Measurements from ENCODE around the gene FLT3.
A peak's percentile ranks its signal among the peaks of the same experiment; 100 is the strongest.

Gene FLT3

GRCh38 chr13:27969082-27969865, 131.1 kb downstream of the FLT3 start, which contains the start of gene CDX2 (continued):
- TF ChIP-seq ZNF350 (tag by site-specific recombination; IDR thresholded peaks at IDR 0.05) (no peak), ZSCAN16 (tag by site-specific recombination; IDR thresholded peaks at IDR 0.05) (no peak), HOXC10 (CRISPR knock-in tag; IDR thresholded peaks at IDR 0.05) (no peak), ZNF133 (tag by site-specific recombination; IDR thresholded peaks at IDR 0.05) (no peak), GLI4 (tag by site-specific recombination; IDR thresholded peaks at IDR 0.05) (0 out of 2 replicates have a peak, but pooled peaks have one; percentile 0), SALL2 (tag by site-specific recombination; IDR thresholded peaks at IDR 0.05; ENCODE audit: borderline replicate concordance) (no peak), ZBTB7A (tag by site-specific recombination; IDR thresholded peaks at IDR 0.05; ENCODE audit: low read depth) (0 out of 2 replicates have a peak, but pooled peaks have one; percentile 2), ZNF629 (tag by site-specific recombination; IDR thresholded peaks at IDR 0.05) (no peak; the same call in 1 of the 2 replicates), ZNF792 (tag by site-specific recombination; IDR thresholded peaks at IDR 0.05) (no peak), ZNF529 (tag by site-specific recombination; IDR thresholded peaks at IDR 0.05; ENCODE audit: insufficient replicate concordance) (no peak), KLF9 (tag by site-specific recombination; IDR thresholded peaks at IDR 0.05; ENCODE audit: low read depth) (no peak), ZNF132 (tag by site-specific recombination; IDR thresholded peaks at IDR 0.05; ENCODE audit: borderline replicate concordance) (no peak), ZNF174 (tag by site-specific recombination; IDR thresholded peaks at IDR 0.05) (no peak), ZNF214 (tag by site-specific recombination; IDR thresholded peaks at IDR 0.05; ENCODE audit: borderline replicate concordance) (no peak), ZNF654 (tag by site-specific recombination; IDR thresholded peaks at IDR 0.05; ENCODE audit: low read depth) (no peak), SP7 (tag by site-specific recombination; IDR thresholded peaks at IDR 0.05) (peak; percentile 25; the same call in 1 of the 2 replicates), REST (tag by site-specific recombination; IDR thresholded peaks at IDR 0.05) (no peak), BCL6B (tag by site-specific recombination; IDR thresholded peaks at IDR 0.05) (no peak), EGR2 (tag by site-specific recombination; IDR thresholded peaks at IDR 0.05; ENCODE audit: low read depth) (peak; percentile 84), ZNF114 (tag by site-specific recombination; IDR thresholded peaks at IDR 0.05) (no peak), ZNF449 (tag by site-specific recombination; IDR thresholded peaks at IDR 0.05) (no peak), ZNF157 (tag by site-specific recombination; IDR thresholded peaks at IDR 0.05) (no peak), ZNF221 (tag by site-specific recombination; IDR thresholded peaks at IDR 0.05; ENCODE audit: borderline replicate concordance) (no peak), ZNF596 (tag by site-specific recombination; IDR thresholded peaks at IDR 0.05) (no peak), ZNF423 (tag by site-specific recombination; IDR thresholded peaks at IDR 0.05) (no peak), ZNF549 (tag by site-specific recombination; IDR thresholded peaks at IDR 0.05) (no peak), ZNF501 (tag by site-specific recombination; IDR thresholded peaks at IDR 0.05) (peak; percentile 16; the same call in 1 of the 2 replicates), ZNF341 (tag by site-specific recombination; IDR thresholded peaks at IDR 0.05; ENCODE audit: low read depth) (peak; percentile 98), ZNF416 (tag by site-specific recombination; IDR thresholded peaks at IDR 0.05) (no peak), ZNF292 (tag by site-specific recombination; IDR thresholded peaks at IDR 0.05; ENCODE audit: borderline replicate concordance, low read depth) (no peak)
- TF ChIP-seq, protein P1, sequence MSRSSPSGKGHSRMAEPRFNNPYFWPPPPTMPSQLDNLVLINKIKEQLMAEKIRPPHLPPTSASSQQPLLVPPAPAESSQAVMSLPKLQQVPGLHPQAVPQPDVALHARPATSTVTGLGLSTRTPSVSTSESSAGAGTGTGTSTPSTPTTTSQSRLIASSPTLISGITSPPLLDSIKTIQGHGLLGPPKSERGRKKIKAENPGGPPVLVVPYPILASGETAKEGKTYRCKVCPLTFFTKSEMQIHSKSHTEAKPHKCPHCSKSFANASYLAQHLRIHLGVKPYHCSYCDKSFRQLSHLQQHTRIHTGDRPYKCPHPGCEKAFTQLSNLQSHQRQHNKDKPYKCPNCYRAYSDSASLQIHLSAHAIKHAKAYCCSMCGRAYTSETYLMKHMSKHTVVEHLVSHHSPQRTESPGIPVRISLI (tag by site-specific recombination; IDR thresholded peaks at IDR 0.05), result no peak
- TF ChIP-seq, protein P2, sequence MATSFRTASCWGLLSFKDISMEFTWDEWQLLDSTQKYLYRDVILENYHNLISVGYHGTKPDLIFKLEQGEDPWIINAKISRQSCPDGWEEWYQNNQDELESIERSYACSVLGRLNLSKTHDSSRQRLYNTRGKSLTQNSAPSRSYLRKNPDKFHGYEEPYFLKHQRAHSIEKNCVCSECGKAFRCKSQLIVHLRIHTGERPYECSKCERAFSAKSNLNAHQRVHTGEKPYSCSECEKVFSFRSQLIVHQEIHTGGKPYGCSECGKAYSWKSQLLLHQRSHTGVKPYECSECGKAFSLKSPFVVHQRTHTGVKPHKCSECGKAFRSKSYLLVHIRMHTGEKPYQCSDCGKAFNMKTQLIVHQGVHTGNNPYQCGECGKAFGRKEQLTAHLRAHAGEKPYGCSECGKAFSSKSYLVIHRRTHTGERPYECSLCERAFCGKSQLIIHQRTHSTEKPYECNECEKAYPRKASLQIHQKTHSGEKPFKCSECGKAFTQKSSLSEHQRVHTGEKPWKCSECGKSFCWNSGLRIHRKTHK (tag by site-specific recombination; IDR thresholded peaks at IDR 0.05), result no peak
